Mesenchymal stem cell (in vitro differentiated cells and primary cell): Measurements from ENCODE around the gene SHF.

Source experiments
- DNase-seq: peaks from one replicate; pipeline ENCODE4 v3.0.0-alpha.2; 2013
- H2AFZ ChIP-seq: one replicate; pipeline ENCODE4 v1.6.1; 2013; ENCODE audit warnings: low read depth, mild to moderate bottlenecking, control low read depth, inconsistent platforms, low read length, moderate library complexity
- H2AK5ac ChIP-seq: 2 replicates; pipeline ENCODE4 v1.6.1; 2013; ENCODE audit warnings: low read length, moderate library complexity, mild to moderate bottlenecking, inconsistent platforms; ENCODE audit not compliant: severe bottlenecking
- H2BK120ac ChIP-seq: one replicate; pipeline ENCODE4 v1.6.1; 2013; ENCODE audit warnings: low read depth, mild to moderate bottlenecking, inconsistent platforms, low read length, moderate library complexity
- H2BK12ac ChIP-seq, 2 experiments: one replicate each; pipeline ENCODE4 v1.6.1; 2013; ENCODE audit warnings: inconsistent platforms in 2 of 2, low read length in 2 of 2, mild to moderate bottlenecking in 2 of 2, moderate library complexity in 2 of 2, control low read depth in 1 of 2
- H2BK15ac ChIP-seq: one replicate; pipeline ENCODE4 v1.6.1; 2013; ENCODE audit warnings: mild to moderate bottlenecking, low read depth, inconsistent platforms; ENCODE audit not compliant: poor library complexity, severe bottlenecking
- H2BK5ac ChIP-seq: 2 replicates; pipeline ENCODE4 v1.6.1; 2013; ENCODE audit warnings: low read depth, mild to moderate bottlenecking, low read length, control low read depth, inconsistent platforms; ENCODE audit not compliant: poor library complexity, severe bottlenecking
- H3K14ac ChIP-seq, 2 experiments: one replicate each; pipeline ENCODE4 v1.6.1; 2013; ENCODE audit warnings: inconsistent platforms in 2 of 2, low read length in 2 of 2, control low read depth in 1 of 2, mild to moderate bottlenecking in 1 of 2, moderate library complexity in 1 of 2
- H3K18ac ChIP-seq, 2 experiments: one replicate each; pipeline ENCODE4 v1.6.1; 2013; ENCODE audit warnings: inconsistent platforms in 2 of 2, low read length in 2 of 2, control low read depth in 1 of 2, low read depth in 1 of 2, mild to moderate bottlenecking in 1 of 2
- H3K23ac ChIP-seq, 2 experiments: one replicate each; pipeline ENCODE4 v1.6.1; 2013; ENCODE audit warnings: inconsistent platforms in 2 of 2, low read length in 2 of 2, mild to moderate bottlenecking in 2 of 2, moderate library complexity in 2 of 2, control low read depth in 1 of 2
- H3K27ac ChIP-seq: 2 replicates; pipeline ENCODE4 v1.5.1; 2013; ENCODE audit warnings: mild to moderate bottlenecking, moderate library complexity, low read length, control low read depth, inconsistent platforms; ENCODE audit not compliant: poor library complexity, severe bottlenecking
- H3K27me3 ChIP-seq, 2 experiments: 2 replicates each; pipeline versions ENCODE4 v1.6.1 to v1.7.0; 2013; ENCODE audit warnings: low read length in 2 of 2, mild to moderate bottlenecking in 2 of 2, moderate library complexity in 2 of 2, control low read depth in 1 of 2, inconsistent platforms in 1 of 2; ENCODE audit not compliant: control insufficient read depth in 1 of 2, insufficient read depth in 1 of 2
- H3K36me3 ChIP-seq, 2 experiments: 2 replicates each; pipeline versions ENCODE4 v1.6.1 to v1.7.0; 2013; ENCODE audit warnings: low read length in 2 of 2, control low read depth in 1 of 2, inconsistent platforms in 1 of 2, low read depth in 1 of 2, mild to moderate bottlenecking in 1 of 2; ENCODE audit not compliant: insufficient read depth in 2 of 2, control insufficient read depth in 1 of 2
- H3K4ac ChIP-seq, 2 experiments: one replicate each; pipeline ENCODE4 v1.6.1; 2013; ENCODE audit warnings: inconsistent platforms in 2 of 2, low read length in 2 of 2, mild to moderate bottlenecking in 2 of 2, moderate library complexity in 2 of 2, control low read depth in 1 of 2, low read depth in 1 of 2
- H3K4me1 ChIP-seq: 2 replicates; pipeline ENCODE4 v1.6.1; 2013; ENCODE audit warnings: low read depth, low read length, control low read depth; ENCODE audit not compliant: control insufficient read depth, insufficient read depth
- H3K4me2 ChIP-seq: 2 replicates; pipeline ENCODE4 v1.6.1; 2013; ENCODE audit warnings: low read length, mild to moderate bottlenecking, inconsistent platforms; ENCODE audit not compliant: poor library complexity, severe bottlenecking
- H3K4me3 ChIP-seq, 2 experiments: 2 replicates each; pipeline versions ENCODE4 v1.5.1 to v1.7.0; 2013; ENCODE audit warnings: low read length in 2 of 2, mild to moderate bottlenecking in 2 of 2, control low read depth in 1 of 2, low read depth in 1 of 2; ENCODE audit not compliant: insufficient read depth in 1 of 2
- H3K79me1 ChIP-seq: replicated peaks from 2 replicates; pipeline ENCODE4 v1.6.1; 2013; ENCODE audit warnings: mild to moderate bottlenecking, control low read depth, low read length, inconsistent platforms; ENCODE audit not compliant: poor library complexity, severe bottlenecking
- H3K9ac ChIP-seq: 2 replicates; pipeline ENCODE4 v1.7.0; 2013; ENCODE audit warnings: mild to moderate bottlenecking, low read length, moderate library complexity
- H3K9me3 ChIP-seq: 2 replicates; pipeline ENCODE4 v1.7.0; 2013; ENCODE audit warnings: mild to moderate bottlenecking, low read length; ENCODE audit not compliant: control insufficient read depth
- H4K8ac ChIP-seq: one replicate; pipeline ENCODE4 v1.6.1; 2013; ENCODE audit warnings: inconsistent platforms, mild to moderate bottlenecking, low read length, moderate library complexity
- H4K91ac ChIP-seq: one replicate; pipeline ENCODE4 v1.6.1; 2013; ENCODE audit warnings: mild to moderate bottlenecking, low read length, inconsistent platforms
- WGBS: methylation state at CpG from one replicate; pipeline ENCODE4 v1.1.7; 2013; ENCODE audit warnings: mixed read lengths; 5-methylcytosine and 5-hydroxymethylcytosine counted together

The SHF gene

DNA sequence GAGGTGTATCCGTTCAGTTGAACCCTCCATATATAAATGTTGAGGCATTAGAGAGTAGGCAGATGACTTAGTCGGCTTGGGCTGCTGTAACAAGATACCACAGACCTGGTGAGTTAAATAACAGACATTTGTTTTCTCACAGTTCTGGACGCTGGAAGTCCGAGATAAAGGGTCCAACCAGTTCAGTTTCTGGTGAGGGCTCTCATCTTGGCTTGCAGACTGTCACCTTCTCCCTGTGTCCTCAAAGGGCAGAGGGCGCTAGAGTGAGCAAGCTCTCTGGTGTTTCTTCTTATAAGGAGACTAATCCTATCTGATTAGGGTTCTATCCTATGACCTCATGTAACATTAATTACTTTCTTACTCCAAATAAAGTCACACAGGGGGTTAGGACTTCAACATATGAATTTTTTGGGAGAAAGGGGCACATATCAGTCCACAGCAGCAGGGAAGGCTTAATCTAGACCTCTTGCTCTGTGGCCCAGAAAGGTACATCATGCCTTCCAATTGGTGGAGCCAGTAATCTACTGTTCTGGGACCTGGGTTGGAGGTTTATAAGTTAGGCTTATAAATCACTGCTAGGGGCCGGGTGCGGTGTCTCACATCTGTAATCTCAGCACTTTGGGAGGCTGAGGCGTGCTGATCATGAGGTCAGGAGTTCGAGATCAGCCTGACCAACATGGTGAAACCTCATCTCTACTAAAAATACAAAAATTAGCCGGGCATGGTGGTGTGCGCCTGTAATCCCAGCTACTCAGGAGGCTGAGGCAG, 37.9 kb upstream of the SHF start:
- Histone ChIP-seq H4K8ac (no peak overlapping the region), H3K4ac (no peak overlapping the region), H2BK15ac (no peak overlapping the region), H3K79me1 (no peaks in the 10 kb centered on the region), H3K4me2 (no peak overlapping the region), H2AK5ac (no peak overlapping the region), H3K27ac (no peak overlapping the region), H2BK5ac (no peak overlapping the region), H3K9me3 (no peaks in the 10 kb centered on the region), H3K14ac (no peak overlapping the region), H3K18ac (no peak overlapping the region), H2AFZ (no peak overlapping the region), H3K23ac (no peak overlapping the region), H2BK12ac (no peak overlapping the region), H2BK120ac (no peak overlapping the region), H4K91ac (no peak overlapping the region), H3K36me3 (no peaks in the 10 kb centered on the region), H3K9ac (no peak overlapping the region), H3K4me1 (no peaks in the 10 kb centered on the region), H3K27me3 (peaks cover 15 to 37% of the 10 kb centered on the region in 2 experiments), H3K4me3 (no peak overlapping the region)
- DNase-seq, result no peak
- WGBS, result 59% methylated on average over 4 of the region's 11 CpGs

DNA sequence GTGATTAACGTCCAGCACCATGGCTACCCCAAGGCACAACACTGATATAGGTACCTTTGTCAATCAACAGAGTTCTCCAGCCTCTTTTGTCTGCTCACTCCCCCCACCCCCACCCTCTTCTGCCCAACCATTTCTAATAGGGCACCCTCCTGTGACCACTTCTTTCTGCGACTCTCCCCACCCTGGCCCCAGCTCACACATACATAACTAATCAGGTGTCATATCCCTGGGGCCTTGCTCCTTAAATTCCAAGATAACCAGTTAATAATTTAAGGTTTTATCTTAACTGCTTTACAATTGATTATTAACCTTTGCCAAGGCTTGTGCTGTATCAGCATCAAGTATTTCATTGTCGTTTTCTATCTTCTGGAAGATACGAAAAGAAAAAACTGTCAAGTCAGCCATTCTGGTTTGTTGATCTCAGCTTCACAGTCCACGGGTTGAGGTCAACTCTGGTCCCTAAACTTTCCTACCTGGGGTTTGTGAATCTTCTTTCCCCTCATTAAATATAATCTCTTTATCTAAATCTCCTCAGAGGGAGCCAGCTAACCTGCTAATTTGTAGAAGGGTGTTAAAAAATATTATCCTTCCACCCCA, 37.0 kb upstream of the SHF start:
- Histone ChIP-seq H2BK120ac (no peak overlapping the region), H4K91ac (no peak overlapping the region), H3K4me1 (no peaks in the 10 kb centered on the region), H3K4me2 (no peak overlapping the region), H2BK5ac (no peak overlapping the region), H3K36me3 (no peaks in the 10 kb centered on the region), H3K9ac (no peak overlapping the region), H4K8ac (no peak overlapping the region), H2AFZ (no peak overlapping the region), H3K9me3 (no peaks in the 10 kb centered on the region), H3K27me3 (peaks cover 15 to 46% of the 10 kb centered on the region in 2 experiments), H3K4me3 (no peak overlapping the region), H3K23ac (no peak overlapping the region), H2BK12ac (no peak overlapping the region), H2AK5ac (no peak overlapping the region), H3K79me1 (no peaks in the 10 kb centered on the region), H3K14ac (no peak overlapping the region), H3K18ac (no peak overlapping the region), H2BK15ac (no peak overlapping the region), H3K27ac (no peak overlapping the region), H3K4ac (no peak overlapping the region)
- DNase-seq, result no peak
- 55% methylated on average over 5 of the region's 5 CpGs for WGBS

DNA sequence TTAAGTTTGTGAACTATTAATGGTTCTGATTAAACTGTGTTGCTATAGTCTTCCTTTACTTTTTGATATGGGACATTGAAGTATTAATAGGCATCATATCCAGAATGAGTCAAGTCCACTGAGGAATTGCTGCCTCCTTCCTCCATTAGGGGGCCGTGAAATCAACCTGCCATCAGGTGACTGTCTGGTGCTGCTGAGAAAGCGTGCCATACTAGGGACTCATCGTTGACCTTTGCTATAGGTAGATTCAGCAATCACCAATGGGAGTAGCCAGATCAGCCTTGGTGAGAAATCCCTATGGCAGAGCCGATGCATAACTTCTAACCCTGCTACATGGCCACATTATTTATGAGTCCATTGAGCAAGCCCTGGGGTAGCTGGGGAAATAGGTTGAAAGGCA, 34.2 kb upstream of the SHF start:
- DNase-seq, result no peak
- Histone ChIP-seq H2BK5ac (no peak overlapping the region), H2AFZ (no peak overlapping the region), H3K9ac (no peak overlapping the region), H2BK15ac (no peak overlapping the region), H2AK5ac (no peak overlapping the region), H3K36me3 (no peaks in the 10 kb centered on the region), H3K4me3 (no peak overlapping the region), H3K4ac (no peak overlapping the region), H3K4me2 (no peak overlapping the region), H3K79me1 (no peaks in the 10 kb centered on the region), H3K18ac (no peak overlapping the region), H3K4me1 (no peaks in the 10 kb centered on the region), H3K23ac (no peak overlapping the region), H3K27me3 (peaks cover 15 to 48% of the 10 kb centered on the region in 2 experiments), H2BK12ac (no peak overlapping the region), H4K91ac (no peak overlapping the region), H2BK120ac (no peak overlapping the region), H3K14ac (no peak overlapping the region), H3K27ac (no peak overlapping the region), H3K9me3 (no peaks in the 10 kb centered on the region), H4K8ac (no peak overlapping the region)
- 69% methylated on average over 4 of the region's 4 CpGs for WGBS

DNA sequence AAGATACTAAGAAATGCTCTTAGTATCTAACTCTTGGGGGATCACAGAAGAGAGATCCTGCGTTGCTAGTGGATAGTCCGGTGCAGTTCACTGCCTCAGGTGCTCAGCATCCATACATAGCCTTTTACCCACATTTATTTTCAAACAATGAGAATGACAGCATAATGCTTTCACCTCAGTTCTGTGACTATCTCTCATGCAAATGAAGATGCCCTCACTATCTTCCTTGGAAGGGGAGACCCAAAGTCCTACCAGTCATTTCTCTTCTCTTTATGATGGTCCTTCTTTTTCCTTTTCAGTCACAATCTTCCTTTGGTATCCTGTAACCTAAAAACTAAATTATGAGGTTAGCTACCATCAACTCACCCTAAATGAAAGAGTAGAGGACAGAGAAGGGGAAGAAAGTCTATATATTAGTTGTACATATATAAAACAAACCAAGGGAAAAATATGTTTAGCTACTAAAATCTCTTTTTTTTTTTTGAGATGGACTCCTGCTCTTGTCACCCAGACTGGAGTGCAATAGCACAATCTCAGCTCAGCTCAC, 33.4 kb upstream of the SHF start:
- no peaks in the 10 kb centered on the region for H3K79me1 ChIP-seq
- H3K36me3 ChIP-seq, result no peaks in the 10 kb centered on the region
- H3K9ac ChIP-seq, result no peak overlapping the region
- H3K27ac ChIP-seq, result no peak overlapping the region
- peaks cover 15 to 48% of the 10 kb centered on the region in 2 experiments for H3K27me3 ChIP-seq
- H2BK15ac ChIP-seq, result no peak overlapping the region
- WGBS, result 87% methylated on average over 2 of the region's 2 CpGs
- no peak overlapping the region for H4K91ac ChIP-seq
- no peak overlapping the region for H4K8ac ChIP-seq
- H3K18ac ChIP-seq, result no peak overlapping the region
- no peaks in the 10 kb centered on the region for H3K4me1 ChIP-seq
- H3K9me3 ChIP-seq, result no peaks in the 10 kb centered on the region
- no peak overlapping the region for H2AFZ ChIP-seq
- no peak for DNase-seq
- no peak overlapping the region for H3K23ac ChIP-seq
- H3K4me2 ChIP-seq, result no peak overlapping the region
- H2BK5ac ChIP-seq, result no peak overlapping the region
- no peak overlapping the region for H2BK120ac ChIP-seq
- no peak overlapping the region for H2AK5ac ChIP-seq
- no peak overlapping the region for H3K4me3 ChIP-seq
- H3K14ac ChIP-seq, result no peak overlapping the region
- H3K4ac ChIP-seq, result no peak overlapping the region
- H2BK12ac ChIP-seq, result no peak overlapping the region
